GM21737 (cell line): ENCODE data around the gene APOD.
"Not testable (repeated sequence)": the region's sequence is repeated elsewhere in the genome, so short reads cannot be mapped to it uniquely, and the experiment has no call there.

Experiments used
- ATAC-seq: cut with Tn5 transposase; IDR thresholded peaks from one replicate; pipeline ENCODE4 v1.9.1; 2021; ENCODE audit warnings: mild to moderate bottlenecking, moderate library complexity; ENCODE audit not compliant: unreplicated experiment

The APOD gene

DNA sequence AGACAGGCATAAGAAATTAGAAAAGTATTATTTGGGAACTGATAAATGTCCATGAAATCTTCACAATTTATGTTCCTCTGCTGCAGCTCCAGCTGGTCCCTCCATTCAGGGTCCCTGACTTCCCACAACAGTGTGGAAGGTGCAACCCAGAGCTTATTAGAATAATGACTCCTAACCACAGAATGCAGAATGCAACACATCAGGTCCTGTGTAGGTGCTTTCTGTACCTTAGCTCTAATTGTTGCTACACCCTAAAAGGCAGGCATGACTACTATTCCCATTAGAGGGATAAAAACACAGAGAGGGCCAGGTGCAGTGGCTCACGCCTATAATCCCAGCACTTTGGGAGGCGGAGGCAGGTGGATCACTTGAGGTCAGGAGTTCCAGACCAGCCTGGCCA, 6.6 kb upstream of the APOD start:
- not testable (repeated sequence) for ATAC-seq

DNA sequence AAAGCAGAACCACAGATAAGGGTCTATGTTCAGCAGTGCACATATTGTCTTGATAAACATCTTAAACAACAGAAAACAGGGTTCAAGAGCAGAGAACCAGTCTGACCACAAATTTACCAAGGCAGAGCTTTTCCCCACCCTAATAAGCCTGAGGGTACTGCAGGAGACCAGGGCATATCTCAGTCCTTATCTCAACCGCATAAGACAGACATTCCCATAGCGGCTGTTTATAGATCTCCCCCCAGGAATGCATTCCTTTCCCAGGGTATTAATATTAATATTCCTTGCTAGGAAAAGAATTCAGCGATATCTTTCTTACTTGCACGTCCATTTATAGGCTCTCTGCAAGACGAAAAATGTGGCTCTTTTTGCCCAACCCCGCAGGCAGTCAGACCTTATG, 6.1 kb upstream of the APOD start:
- ATAC-seq, result not testable (repeated sequence)

GRCh38 chr3:195587824-195588223, 4.1 kb upstream of the APOD start:
- no peak for ATAC-seq

DNA sequence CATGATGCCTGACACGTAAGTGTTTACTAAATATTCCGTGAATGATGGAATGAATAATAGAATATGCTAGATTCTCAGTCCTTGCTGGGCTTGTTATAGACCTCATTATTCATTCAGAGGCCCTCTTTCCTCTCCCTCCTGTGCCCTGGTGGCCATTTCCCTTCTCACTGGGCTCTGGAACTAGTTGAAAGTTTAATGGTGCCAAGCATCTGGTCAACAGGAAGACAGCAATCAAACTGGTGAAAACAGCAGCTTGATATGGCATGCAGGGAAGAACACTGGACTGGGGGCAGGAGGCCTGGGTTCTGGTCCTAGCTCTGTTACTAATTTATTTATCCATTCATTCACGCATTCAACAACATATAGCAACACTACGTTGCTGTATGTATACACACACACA, 3.7 kb upstream of the APOD start:
- ATAC-seq, result no peak

GRCh38 chr3:195584543-195584870, 767 bp upstream of the APOD start:
- ATAC-seq, result no peak

DNA sequence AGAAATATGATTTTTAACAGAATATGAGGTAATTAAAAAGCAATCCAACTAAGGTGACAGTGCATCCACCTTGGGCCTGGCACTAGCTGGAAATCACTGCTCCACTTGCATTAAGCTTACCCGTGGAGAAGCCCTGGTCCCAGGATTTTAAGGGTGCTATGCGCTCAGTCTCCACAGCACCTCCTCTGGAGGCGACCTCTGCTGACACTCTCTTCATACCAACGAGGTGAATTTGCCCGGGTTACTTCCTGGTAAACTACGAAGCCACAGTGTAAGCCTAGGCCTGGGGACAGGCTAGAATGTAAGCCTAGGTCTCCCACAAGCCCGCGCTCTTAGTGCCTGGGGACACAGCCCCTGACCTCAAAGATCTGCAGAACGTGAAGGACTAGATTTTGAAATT, 793 bp downstream of the APOD start:
- ATAC-seq, result no peak

DNA sequence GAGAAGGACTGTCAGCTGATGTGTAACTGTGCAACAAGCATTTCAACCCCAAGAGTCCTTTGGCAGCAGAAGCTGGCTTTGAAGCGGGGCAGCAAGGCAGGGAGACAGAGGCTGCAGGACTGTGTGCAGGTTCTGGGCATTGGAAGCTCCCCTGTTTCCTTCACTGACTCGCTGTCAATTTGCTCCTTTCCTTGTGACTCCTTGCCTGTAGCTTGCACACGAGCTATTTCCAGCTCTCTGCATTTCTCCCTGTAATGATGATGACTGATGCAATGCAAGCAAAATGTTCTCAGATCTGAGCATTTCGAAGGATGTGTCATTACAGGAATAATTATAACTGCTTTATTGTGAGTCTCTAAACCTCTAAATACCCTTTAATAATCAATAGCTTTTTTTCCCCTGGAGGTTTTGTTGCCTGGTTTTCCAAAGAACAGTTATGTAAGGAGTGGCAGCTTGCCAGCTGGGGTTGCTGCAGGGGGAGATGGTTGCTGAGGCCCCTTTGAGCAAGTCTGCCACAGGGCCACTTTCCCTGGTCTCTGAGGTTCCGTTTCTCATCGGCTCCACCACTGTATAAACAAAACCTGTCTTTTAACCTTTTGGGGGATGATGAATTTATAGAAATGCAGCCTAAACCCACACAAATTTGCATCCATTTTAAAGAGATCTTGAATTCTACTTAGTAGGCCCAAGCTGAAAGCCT, 2.8 kb downstream of the APOD start:
- no peak for ATAC-seq

- no peak for ATAC-seq
Measured at GRCh38 chr3:195579281-195579680, 4.5 kb downstream of the APOD start.

GRCh38 chr3:195578565-195578964, 5.2 kb downstream of the APOD start:
- no peak for ATAC-seq

DNA sequence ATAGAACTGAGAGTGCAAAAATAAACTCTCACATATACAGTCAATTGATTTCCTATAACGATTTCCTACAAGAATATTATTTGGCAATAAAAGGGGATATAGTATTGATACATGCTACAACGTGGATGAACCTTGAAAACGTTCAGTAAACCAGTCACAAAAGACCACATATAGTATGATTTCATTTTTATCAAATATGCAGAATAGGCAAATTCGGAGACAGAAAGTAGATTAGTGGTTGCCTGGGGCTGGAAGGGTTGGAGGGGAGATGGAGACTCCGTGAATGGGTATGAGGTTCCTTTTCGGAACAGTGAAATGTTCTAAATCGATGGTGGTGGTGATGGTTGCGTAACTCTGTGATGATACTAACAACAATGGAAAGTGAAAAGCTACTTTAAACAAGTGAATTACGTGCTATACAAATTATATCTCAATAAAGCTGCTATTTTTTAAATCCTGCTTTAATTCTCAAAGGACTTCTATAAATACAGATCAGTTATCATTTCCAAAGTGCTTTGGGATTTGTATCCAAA, 6.0 kb downstream of the APOD start:
- ATAC-seq, result no peak

DNA sequence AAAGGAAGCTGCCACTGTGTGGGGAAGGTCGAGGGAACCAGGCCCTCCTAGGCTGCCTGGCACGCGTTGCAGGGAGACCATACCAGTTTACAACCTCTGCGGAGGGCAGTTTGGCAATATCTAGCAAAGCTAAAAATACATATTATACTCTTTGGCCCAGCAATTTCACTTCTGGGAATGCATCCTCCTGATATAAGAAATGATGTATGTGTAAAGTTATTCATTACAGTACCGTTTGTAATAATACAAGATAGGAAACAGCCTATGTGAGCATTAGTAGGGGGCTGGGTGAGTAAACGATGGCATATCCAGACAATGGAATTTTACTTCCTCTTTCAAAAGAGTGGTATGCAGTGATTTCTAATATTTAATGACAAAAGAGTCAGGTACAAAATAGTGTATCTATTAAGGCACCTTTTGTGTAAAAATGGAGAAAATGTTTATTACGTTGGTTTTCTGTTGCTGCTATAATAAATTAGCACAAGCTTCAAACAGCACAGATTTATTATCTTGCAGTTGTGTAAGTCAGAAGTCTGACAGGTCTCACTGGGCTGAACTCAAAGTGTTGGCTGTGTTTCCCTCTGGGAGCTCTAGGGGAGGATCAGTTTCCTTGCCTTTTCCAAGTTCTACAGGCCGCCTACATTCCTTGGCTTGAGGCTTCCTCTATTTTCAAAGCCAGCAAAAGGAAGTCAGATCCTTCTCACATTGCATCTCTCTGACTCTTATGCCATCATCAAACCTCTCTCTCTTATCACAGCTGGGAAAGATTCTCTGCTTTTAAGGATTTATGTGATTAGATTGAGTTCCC, 9.0 kb downstream of the APOD start:
- ATAC-seq, result no peak

- ATAC-seq, result no peak
Measured at GRCh38 chr3:195573611-195574496, 9.9 kb downstream of the APOD start.

- no peak for ATAC-seq
Measured at GRCh38 chr3:195571361-195571760, 12.4 kb downstream of the APOD start.

DNA sequence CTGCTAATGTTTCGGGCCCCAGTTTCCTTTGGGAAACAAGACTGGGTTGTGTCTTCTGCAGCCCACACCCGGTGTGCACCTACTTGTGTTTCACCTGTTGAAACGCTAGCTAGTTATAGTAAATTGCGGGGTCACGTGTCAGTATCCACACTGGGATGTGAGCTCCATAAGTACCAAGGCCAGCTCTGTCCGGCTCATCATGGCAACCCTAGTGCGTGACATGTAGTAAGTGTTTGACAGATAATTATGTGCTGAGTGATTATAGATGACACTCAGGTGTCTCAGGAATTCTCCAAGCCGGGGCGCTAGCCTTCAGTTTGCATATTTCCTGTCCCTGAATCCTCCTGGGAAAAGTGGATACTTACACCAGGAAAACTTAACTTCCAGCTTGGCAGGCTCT, 12.8 kb downstream of the APOD start:
- no peak for ATAC-seq

- ATAC-seq, result no peak
Measured at GRCh38 chr3:195570344-195570743, 13.4 kb downstream of the APOD start.

- ATAC-seq, result no peak
Measured at GRCh38 chr3:195568630-195569029, 15.1 kb downstream of the APOD start.

GRCh38 chr3:195566797-195567196, 16.9 kb downstream of the APOD start:
- no peak for ATAC-seq

- no peak for ATAC-seq
Measured at GRCh38 chr3:195565716-195566115, 18.0 kb downstream of the APOD start.

- ATAC-seq, result no peak
Measured at GRCh38 chr3:195563317-195563716, 20.4 kb downstream of the APOD start.

- ATAC-seq, result no peak
Measured at GRCh38 chr3:195559723-195560409, 23.9 kb downstream of the APOD start.

- no peak for ATAC-seq
Measured at GRCh38 chr3:195558602-195559001, 25.1 kb downstream of the APOD start.
